GM18502 (cell line): ENCODE data around the gene LENG1.
"Not testable (repeated sequence)": the region's sequence is repeated elsewhere in the genome, so short reads cannot be mapped to it uniquely, and the experiment has no call there.

Source experiments
- ATAC-seq: cut with Tn5 transposase; IDR thresholded peaks from one replicate; pipeline ENCODE4 v1.9.1; 2021; ENCODE audit warnings: mild to moderate bottlenecking; ENCODE audit not compliant: unreplicated experiment, poor library complexity

Gene LENG1

DNA sequence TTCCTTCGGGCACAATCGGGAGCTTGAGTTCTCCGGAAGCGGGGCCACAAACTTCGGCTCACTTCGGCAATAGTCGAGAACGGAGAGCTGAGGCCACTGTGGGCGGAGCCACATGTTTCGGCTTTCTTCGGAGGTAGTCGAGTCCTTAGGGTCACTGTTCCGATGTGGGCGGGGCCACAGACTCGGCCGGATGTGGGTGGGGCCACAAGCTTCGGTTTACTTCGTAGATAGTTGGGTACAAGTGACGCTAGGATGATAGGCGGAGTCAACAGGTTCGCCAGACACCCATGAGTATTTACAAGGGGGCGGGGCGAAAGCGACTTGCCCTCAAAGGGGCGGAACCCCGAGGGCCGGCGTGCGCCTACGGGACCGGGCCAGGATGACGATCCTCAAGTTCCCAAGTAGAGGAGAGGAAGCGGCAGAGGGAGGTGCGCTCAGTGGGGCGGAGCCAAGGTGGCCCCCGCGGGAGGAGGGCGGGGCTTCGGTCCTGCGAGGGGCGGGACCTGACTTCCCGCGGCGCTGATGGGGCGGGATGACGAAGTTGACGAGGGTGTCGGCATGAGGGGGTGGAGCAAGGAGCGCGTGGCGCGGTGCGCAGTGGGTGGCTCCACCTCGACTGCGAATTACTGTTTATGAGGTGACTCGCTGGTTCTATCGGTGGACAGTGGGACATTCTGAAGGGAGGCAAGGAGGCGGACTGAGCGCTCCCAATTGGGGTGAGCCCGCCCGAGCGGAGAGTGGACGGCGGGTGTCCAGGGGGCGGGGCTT, 30.4 kb upstream of the LENG1 start:
- ATAC-seq = peak; percentile 55

DNA sequence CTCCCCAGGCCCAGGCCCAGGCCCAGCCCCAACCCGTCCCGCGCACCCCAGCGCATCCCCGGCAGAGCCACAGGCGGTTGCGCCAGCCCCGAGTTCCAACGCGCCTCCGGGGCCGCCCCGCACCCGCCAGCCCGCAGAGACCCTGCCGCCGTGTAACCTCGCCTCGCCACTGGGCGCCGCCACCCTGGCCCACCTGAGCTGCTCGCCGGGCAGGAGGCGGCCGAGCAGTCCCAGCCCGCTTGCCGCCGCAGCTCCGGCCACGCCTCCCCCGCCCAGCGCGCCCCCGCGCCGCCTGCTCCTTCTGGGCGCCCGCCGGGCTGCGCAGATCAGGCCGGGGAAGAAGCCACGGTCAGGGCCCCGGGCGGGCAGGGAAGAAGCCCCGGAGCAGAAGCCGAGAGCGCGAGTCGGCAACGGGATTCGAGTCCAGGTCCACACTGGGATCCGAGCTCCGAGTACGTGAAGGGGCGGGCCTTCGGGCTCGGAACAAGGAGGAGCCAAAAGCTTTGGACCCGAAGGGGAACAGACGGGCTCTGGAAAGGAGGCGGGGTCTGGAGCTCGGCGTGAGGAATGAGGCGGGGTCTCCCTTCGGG, 29.7 kb upstream of the LENG1 start, which contains the start of gene MBOAT7:
Gene MBOAT7, minus strand, starts transcription at position 436 of the 590 bp plus-strand sequence. CDS start 1,072 bp downstream, outside the sequence.
- peak; percentile 19 for ATAC-seq

DNA sequence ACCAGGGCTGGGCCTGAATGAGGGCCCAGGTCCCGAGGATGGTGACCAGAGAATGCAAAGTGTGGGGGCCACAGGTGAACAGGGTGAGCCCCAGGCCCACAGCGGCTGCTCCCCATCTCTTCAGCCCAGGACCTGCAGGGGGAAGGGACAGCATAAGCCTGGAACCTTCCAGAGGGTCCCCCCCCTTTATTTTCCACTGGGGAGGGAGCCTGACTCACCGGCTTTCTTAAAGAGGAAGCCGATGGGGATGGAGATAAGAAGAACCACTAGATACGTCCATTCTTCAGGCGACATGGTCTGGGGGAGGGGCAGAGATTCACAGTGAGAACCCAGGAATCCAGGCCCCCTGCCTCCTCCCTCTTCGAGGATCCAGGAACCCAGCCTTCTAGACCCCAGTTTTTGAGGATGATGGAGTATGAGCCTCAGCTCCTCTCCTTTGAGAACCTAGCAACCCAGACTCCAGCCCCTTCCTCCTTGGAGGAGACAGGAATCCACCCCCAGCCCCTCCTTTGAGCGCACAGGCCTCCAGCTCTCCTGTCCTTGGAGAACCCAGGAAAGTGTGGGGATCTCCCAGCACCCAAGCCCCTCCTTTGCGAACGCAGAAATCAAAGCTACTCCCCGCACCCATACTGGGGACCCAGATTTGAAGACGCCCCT, 28.8 kb upstream of the LENG1 start:
- ATAC-seq = no peak

DNA sequence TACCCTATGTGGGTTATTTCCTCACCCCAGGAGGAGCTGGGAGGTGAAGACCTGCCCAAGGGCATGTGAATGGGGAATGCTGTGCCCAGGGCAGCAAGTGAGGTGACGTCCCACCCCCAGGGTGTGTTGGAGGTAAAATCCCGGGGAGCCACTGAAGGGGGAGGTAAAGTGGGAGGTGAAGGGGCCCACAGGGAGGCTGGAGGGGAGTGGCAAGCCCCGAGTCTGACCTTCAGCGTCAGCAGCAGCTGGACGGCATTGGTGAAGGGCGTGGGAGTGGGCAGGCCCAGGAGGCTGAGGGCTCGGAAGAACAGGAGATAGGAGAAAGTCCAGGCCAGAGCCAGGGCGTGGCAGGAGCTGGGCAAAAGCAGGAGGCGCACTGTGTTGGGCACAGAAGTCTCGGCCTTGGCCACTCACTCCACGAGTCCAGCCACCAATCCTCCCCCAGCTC, 27.4 kb upstream of the LENG1 start:
- ATAC-seq = no peak

DNA sequence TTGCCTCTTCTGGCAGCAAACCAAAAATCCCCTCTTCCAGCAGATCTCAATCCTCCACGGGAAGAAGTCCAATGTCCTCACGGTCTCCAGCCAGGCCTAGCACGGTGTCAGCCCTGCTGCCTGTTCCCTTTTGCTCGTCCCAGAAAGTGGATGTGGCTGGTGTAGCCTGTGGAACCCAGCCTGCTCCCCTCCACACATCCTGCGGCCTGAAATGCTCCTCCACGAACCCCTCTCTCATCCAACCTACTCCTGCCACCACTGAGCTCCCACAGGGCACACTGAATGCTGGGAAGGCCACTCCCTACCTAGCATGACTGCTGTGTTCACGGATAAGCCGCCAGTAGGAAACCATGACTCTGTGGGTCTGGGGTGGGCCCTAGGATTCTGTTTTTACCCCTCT, 26.8 kb upstream of the LENG1 start:
- ATAC-seq = no peak

DNA sequence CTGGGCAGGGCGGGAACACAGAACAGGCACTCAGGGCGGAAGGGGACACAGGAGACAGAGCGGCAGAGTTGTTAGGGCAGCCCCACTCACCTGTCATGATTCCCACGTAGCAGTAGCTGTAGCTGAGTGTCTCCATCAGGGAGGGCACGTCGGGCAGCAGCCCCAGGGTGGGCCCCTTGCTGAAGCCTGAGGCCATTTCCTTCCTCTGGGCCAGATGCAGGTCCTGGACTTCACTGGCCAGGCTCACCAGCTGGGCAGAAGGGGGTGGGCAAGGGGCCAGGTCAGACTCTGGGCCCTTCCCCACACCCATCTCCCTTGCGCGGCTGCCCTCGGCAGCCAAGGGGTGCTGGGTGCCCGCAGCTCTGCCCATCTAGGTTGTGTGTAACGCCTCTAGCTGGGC, 23.9 kb upstream of the LENG1 start:
- no peak for ATAC-seq

DNA sequence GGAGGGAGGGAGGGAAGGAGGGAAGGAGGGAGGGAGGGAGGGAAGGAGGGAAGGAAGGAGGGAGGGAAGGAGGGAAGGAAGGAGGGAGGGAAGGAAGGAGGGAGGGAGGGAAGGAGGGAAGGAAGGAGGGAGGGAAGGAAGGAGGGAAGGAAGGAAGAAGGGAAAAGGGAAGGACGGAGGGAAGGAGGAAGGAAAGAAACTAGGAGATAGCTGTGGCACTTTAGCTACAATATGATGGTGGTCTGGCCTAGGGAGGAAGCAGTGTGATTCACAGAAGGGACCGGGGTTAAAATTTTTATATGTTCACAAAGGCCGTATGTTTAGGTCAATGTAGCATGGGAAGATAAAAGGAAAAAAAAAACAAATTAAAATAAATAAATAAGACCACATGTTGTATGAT, 22.4 kb upstream of the LENG1 start:
- not testable (repeated sequence) for ATAC-seq

DNA sequence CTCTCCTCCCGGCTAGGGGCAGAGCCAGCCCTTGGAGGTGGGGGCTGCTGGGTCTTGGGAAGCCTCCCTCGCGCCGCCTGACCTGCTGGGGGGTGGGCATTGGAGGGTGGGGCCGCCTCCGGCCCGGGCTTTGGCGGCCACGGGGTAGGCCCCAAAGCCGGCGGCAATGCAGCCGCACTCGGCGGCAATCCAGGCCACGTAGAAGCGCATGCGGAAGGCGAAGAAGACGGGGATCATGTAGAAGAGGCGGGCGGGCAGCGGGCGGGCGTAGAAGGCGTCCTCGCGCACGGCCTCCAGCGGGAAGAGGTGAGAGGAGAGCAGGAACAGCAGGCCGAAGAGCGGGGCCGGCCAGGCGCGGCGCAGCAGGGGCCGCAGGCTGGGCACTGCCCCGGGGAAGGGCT, 21.2 kb upstream of the LENG1 start:
- no peak for ATAC-seq

DNA sequence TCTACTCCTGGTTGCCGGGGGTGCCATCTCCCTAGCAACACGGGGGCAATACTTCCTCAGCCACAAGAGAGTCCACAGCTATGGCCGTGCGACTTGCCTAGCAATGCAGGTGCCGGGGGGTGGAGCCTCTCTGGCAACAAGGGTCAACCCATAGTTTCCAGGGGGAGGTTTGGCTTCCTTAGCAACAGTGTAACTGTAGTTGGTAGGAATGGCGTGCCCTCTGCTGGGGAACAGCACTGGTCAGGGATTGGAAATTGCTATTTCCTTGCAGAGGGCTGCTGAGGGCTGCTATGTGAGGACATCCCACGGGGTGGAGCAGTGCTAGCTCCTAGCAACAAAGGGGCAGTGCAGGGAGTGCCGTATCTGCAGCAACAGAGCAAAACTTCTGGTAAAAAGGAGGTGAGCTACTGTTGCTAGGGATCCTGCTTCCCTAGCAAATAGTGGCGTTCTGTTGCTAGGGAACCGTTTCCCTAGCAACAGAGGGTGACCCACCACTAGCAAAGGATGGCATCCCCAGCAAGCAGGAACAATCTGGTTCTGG, 20.5 kb upstream of the LENG1 start:
- no peak for ATAC-seq

DNA sequence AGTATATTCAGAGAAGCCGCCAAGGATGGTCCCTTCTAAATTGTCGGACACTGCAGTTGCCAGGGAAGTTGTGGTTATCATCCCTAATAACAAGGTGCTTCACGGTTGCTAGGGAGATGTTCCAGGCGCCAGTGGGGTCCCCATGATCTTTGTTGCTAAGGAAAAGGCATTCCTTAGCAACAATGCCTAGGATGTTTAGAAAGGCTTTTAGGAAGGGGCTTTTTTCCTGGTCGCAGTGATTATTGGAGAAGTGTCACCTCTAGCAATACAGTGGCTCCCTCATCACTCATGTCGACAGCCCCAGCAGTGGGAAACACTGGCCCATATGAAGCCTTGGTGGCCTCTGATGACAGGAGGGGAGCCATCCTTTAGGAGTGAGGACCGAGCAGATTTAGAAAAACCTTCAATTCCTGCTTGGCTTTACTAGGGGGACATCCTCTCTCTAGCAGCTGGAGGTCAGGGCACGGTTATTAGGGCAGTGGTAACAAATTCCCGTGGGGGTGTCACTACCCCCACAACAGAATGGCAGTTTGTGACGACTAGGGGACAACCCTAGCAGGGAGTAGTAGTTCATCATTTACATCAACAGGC, 19.8 kb upstream of the LENG1 start:
- no peak for ATAC-seq

DNA sequence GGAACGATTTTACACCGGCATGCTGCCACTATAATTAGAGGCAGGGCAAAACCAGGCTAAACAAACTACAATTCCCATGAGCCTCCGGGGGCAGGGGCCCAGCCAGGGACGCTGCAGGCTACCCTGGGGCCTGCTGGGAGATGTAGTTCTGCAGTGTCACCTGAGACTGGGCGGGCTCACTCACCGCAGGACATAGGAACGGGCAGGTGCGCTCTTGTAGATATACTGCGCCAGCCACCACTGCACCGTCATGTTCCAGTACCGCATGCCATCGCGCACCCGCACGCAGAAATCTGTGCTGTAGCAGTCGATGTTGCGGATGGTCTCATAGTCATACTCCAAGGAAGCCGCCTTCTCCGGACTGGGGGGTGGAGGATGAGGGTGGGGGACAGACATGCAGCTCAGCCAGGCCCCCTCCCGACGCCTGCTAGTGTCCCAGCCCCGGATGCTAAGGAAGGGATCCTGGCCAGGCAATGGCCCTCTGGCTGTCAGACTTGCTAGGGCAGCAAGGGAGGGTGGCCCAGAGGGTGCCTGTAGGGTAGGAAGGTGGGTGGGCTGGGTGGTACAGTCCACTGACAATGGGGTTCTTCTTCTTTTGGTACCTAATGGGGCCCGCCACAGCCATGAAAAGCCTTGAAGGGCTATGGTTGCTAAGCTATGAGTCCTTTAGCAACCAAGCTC, 19.2 kb upstream of the LENG1 start:
- ATAC-seq = no peak

DNA sequence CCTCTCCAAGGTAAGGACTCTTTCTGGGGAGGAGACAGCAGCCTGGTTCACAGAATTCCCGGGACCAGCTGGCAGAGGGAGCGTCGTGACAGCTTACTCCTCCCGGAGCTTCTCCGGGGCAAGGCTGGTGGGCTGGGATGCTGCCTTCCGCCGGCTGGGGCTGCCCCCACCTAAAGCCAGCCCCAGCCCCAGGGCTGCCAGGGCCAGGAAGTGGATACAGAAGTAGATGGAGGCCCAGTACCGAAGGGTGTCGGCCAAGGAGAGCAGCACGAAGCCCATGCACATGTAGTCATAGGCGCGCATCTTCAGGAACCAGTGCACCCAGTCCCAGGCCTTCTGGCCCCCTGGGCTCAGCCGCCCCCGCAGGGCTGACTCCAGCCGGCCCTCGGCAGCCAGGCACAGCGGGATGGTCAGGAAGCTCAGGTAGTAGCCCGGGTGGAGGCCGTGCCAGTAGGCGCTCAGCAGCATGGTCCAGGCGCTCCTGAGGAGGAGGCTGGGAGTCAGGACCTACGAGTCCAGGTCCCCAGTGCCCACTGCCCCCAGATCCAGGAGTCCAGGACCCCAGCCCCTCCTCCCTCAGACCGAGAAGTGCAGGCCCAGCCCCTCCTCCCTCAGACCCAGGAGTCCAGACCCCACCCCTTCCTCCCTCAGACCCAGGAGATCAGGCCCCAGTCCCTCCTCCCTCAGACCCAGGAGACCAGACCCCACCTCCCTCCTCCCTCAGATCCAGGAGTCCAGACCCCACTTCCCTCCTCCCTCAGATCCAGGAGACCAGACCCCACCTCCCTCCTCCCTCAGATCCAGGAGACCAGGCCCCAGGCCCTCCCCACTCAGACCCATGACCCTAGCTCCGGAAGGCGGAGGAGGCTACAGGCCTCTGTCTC, 14.7 kb upstream of the LENG1 start:
- no peak for ATAC-seq

DNA sequence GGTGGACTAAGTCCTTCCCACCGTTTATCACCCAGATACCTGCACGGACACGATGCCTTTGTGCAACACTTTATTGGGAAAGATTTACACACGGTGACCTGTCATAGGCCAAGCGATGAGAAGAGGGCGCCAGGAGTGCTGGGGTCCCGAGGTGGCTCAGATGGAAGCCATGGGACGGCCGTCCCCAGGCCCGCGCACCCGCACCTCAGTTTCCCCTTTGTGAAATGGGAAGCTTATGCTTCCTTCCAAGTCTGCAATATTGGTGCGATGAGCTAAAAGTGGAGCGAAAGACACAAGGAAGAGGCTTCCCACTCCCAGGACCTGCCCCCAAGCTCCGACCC, 13.8 kb upstream of the LENG1 start:
- no peak for ATAC-seq

DNA sequence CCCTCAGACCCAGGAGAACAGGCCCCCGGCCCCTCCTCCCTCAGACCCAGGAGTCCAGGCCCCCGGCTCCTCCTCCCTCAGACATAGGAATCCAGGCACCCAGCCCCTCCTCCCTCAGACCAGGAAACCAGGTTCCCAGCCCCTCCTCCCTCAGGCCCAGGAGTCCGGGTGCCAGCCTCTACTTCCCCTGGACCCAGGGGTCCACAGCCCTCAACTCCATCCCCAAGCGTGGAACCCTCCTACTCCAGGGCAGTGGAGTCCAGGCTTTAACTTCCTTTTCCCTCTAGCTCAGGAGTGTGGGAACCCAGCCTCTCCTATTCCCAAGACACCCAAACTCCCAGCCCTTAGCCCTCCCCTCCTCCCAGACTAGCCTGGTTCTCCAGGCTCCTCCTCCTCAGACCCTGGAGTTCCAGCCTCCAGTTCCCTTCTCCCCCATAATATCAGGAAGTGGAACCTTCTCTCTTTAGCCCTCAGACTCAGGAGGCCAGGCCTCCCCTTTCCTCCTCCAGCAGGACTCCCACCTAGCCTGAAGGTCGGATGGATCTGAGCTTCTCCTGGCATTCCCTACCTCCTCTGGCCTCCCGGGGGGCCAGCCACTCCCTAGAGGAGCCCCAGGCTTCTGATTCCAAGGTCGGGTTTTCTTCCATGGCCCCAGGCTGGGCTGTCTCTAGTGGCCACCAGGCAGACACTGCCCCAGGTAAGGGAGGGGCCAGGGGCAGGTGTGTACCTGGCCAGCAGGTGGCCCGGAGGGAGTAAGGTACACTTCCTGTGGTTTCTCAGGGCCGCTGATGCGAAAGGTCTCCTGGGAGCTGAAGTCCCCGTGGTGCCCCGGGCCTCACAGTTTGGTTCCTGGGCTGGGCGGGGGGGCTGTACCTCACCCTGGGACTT, 13.2 kb upstream of the LENG1 start, which contains the start of gene TMC4:
Gene TMC4, minus strand, starts transcription at position 690 of the 888 bp plus-strand sequence. Its CDS starts 43 bp downstream, at position 647.
- no peak for ATAC-seq

DNA sequence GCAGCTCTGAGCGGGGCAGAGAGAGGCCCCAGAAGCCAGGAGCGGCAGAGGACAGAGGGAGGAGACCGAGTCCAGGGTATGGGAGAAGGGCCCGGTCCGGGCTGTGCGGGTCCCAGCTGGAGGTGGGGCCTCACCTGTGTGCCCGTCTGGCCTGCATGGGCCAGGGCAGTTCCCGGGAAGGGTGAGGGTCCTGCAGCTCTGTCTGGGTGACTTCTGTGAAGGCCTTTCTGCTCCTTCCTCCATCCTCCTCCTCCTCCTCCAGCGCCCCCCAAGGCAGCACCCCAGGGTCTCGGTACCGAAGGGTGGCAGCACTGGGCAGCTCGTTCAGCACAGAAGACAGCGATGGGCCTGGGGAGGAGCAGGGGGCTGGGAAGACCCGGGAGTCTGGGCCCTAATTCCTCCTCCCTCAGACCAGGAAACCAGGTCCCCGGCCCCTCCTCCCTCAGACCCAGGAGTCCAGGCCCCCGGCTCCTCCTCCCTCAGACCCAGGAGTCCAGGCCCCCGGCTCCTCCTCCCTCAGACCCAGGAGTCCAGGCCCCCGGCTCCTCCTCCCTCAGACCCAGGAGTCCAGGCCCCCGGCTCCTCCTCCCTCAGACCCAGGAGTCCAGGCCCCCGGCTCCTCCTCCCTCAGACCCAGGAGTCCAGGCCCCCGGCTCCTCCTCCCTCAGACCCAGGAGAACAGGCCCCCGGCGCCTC, 12.4 kb upstream of the LENG1 start:
- not testable (repeated sequence) for ATAC-seq

DNA sequence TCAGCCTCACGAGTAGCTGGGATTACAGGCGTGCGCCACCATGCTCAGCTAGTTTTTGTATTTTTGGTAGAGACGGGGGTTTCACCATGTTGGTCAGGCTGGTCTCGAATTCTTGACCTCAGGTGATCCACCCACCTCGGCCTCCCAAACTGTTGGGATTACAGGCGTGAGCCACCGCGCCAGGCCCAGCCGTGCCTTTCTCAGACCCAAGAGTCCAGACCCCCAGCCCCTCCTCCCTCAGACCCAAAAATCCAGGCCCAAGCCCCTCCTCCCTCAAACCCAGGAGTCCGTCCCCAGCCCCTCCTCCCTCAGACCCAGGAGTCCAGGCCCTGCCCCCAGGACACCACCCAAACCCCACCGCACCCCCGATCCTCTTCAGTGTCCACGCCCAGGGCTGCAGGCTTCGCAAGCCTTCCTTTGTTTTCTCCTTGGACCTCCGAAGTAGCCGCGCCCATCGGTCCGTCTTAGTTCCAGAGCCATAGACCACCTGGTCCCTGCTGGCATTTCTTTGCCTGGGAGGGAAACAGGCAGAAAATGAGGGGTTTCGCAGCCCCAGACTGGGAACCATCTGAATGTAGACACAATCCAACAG, 9.7 kb upstream of the LENG1 start:
- ATAC-seq = no peak

DNA sequence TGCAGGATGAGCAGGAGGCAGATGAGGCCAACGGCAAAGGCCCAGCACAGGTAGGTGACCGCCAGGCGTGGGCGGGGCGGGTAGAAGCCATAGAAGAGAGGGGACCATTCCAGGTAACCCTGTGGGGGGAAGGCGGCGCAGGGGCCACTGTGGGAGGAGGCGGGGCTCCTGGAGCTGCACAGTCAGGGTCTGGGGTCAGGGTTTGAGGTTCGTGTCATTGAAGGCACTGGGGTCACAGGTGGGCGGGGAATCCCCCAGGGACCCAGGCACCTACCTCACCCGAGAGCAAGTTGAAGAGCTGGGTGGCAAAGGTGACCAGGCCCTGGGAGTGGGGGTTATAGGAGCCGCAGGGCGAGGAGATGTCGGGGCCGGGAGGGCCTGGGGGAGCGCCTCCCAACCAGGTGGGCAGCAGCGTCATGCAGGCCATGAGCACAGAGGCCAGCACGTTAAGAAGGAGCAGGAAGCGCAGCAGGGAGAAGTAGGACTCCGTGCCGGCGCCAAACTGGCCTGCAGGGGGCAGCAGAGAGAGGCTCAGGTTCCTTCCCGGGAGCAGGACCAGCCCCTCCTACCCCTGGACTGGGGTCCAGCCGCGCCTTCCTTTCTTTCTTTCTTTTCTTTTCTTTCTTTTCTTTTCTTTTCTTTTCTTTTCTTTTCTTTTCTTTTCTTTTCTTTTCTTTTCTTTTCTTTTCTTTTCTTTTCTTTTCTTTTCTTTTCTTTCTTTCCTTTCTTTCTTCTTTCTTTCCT, 8.8 kb upstream of the LENG1 start:
- no peak for ATAC-seq
